HFF-Myc (cell line): ENCODE results near the gene KATNIP.

Source experiments
- DNase-seq: peaks from one replicate; pipeline ENCODE4 v3.0.0-alpha.2; 2011; ENCODE audit warnings: low read depth; ENCODE audit errors: extremely low read depth
- H3K4me3 ChIP-seq: replicated peaks from 2 replicates; pipeline ENCODE4 v1.5.1; 2011; ENCODE audit warnings: low read depth, mild to moderate bottlenecking, control low read depth, low read length
- CTCF ChIP-seq: IDR thresholded peaks from 2 replicates; pipeline ENCODE4 v1.5.1; 2012; ENCODE audit warnings: mild to moderate bottlenecking, low read depth, low read length, control low read depth; ENCODE audit errors: missing control alignments

The KATNIP gene

GRCh38 chr16:27531826-27532800 is 17.8 kb upstream of the KATNIP start:
- no peak overlapping the region for H3K4me3 ChIP-seq
- no peak for DNase-seq
- no peak for TF ChIP-seq CTCF

DNA sequence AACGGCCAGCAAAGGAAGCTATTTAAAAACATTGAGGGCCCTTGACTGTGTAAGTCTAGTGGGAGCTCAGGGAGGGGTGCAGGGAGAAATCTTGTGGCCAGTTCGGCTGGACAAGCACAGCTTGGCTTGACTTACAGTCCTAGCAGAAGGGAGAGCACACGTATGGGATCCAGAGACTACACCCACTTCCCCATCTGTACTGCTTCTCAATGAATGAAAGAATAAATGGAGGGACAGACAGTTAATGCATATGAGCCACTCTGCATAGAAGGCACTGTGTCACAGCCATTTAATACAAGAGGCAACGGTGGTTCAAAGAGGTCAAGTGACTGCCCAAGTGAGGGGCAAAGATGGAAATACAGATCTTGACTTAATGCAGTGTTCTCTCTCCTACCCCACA is 15.7 kb upstream of the KATNIP start:
- no peak for TF ChIP-seq CTCF
- no peak overlapping the region for H3K4me3 ChIP-seq
- DNase-seq, result no peak

- TF ChIP-seq CTCF, result no peak
- no peak overlapping the region for H3K4me3 ChIP-seq
- DNase-seq, result no peak
Measured at GRCh38 chr16:27538528-27538927, 11.4 kb upstream of the KATNIP start.

DNA sequence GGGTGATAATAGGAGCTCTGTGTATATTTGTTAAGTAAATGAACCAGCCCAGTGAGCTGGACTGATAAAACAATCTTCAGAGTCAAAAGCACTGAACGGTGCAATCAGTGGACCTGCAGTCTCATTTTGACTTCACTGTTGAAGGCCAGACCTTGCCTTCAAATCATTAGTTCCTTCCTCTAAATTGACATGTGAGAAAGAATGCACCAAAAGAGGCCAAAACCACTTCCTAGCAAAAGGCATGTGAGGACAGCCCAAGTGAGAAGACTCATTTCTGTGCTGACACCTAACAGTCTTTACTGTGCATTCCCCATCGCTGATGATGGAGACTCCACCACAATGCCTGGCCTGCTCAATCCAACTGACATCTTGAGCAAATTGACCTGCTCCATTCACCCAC is 10.8 kb upstream of the KATNIP start:
- DNase-seq, result no peak
- no peak overlapping the region for H3K4me3 ChIP-seq
- no peak for TF ChIP-seq CTCF

- TF ChIP-seq CTCF, result no peak
- no peak for DNase-seq
- H3K4me3 ChIP-seq, result no peak overlapping the region
Measured at GRCh38 chr16:27539636-27540035, 10.3 kb upstream of the KATNIP start.

- DNase-seq, result no peak
- no peak overlapping the region for H3K4me3 ChIP-seq
- TF ChIP-seq CTCF, result no peak
Measured at GRCh38 chr16:27543801-27544200, 6.1 kb upstream of the KATNIP start.
